H9 (cell line): Measurements from ENCODE around the gene C16orf87. TPM values are rescaled to one million over a fixed set of nuclear protein-coding genes. Genes with fewer than 3 reads are reported as not detected.

Experiments used
- DNase-seq: peaks from one replicate; pipeline ENCODE4 v3.0.0-alpha.2; 2017
- H2AFZ ChIP-seq: one replicate; pipeline ENCODE4 v1.6.1; 2013; ENCODE audit warnings: mild to moderate bottlenecking, low read length, control low read depth, moderate library complexity
- H2AK5ac ChIP-seq: 2 replicates; pipeline ENCODE4 v1.6.1; 2013; ENCODE audit warnings: low read length, control low read depth, mixed read lengths; ENCODE audit not compliant: insufficient read length
- H2BK120ac ChIP-seq: one replicate; pipeline ENCODE4 v1.6.1; 2013; ENCODE audit warnings: low read depth, mild to moderate bottlenecking, low read length, control low read depth, inconsistent platforms; ENCODE audit not compliant: poor library complexity, severe bottlenecking
- H2BK12ac ChIP-seq: 2 replicates; pipeline ENCODE4 v1.6.1; 2013; ENCODE audit warnings: low read length, control low read depth, mixed read lengths, low read depth; ENCODE audit not compliant: insufficient read length
- H2BK15ac ChIP-seq: 2 replicates; pipeline ENCODE4 v1.6.1; 2013; ENCODE audit warnings: low read depth, low read length, control low read depth
- H2BK20ac ChIP-seq: one replicate; pipeline ENCODE4 v1.6.1; 2013; ENCODE audit warnings: low read depth, mild to moderate bottlenecking, low read length, control low read depth, inconsistent platforms; ENCODE audit not compliant: poor library complexity, severe bottlenecking
- H2BK5ac ChIP-seq: 2 replicates; pipeline ENCODE4 v1.6.1; 2013; ENCODE audit warnings: low read length, control low read depth, mixed read lengths; ENCODE audit not compliant: insufficient read length
- H3K14ac ChIP-seq: 2 replicates; pipeline ENCODE4 v1.6.1; 2013; ENCODE audit warnings: low read length, control low read depth; ENCODE audit not compliant: insufficient read depth
- H3K18ac ChIP-seq: 2 replicates; pipeline ENCODE4 v1.6.1; 2013; ENCODE audit warnings: low read depth, mild to moderate bottlenecking, mixed read lengths, low read length, control low read depth; ENCODE audit not compliant: insufficient read length
- H3K23ac ChIP-seq: 2 replicates; pipeline ENCODE4 v1.6.1; 2013; ENCODE audit warnings: low read length, control low read depth, mixed read lengths, low read depth; ENCODE audit not compliant: insufficient read length
- H3K23me2 ChIP-seq: 2 replicates; pipeline ENCODE4 v1.6.1; 2013; ENCODE audit warnings: low read depth, mild to moderate bottlenecking, mixed read lengths, low read length, control low read depth; ENCODE audit not compliant: insufficient read length, poor library complexity, severe bottlenecking
- H3K27ac ChIP-seq: 2 replicates; pipeline ENCODE4 v1.5.1; 2013; ENCODE audit warnings: low read length, control low read depth, mixed read lengths, low read depth; ENCODE audit not compliant: insufficient read length
- H3K27me3 ChIP-seq: 2 replicates; pipeline ENCODE4 v1.6.1; 2013; ENCODE audit warnings: low read length, control low read depth, inconsistent platforms; ENCODE audit not compliant: insufficient read depth
- H3K4ac ChIP-seq: 2 replicates; pipeline ENCODE4 v1.6.1; 2013; ENCODE audit warnings: low read depth, mild to moderate bottlenecking, control low read depth, inconsistent platforms, low read length, moderate library complexity
- H3K4me1 ChIP-seq: 2 replicates; pipeline ENCODE4 v1.6.1; 2013; ENCODE audit warnings: low read length, control low read depth, inconsistent platforms; ENCODE audit not compliant: insufficient read depth
- H3K4me2 ChIP-seq: 2 replicates; pipeline ENCODE4 v1.6.1; 2013; ENCODE audit warnings: low read length, control low read depth, mixed read lengths; ENCODE audit not compliant: insufficient read length, insufficient read depth
- H3K56ac ChIP-seq: 2 replicates; pipeline ENCODE4 v1.6.1; 2013; ENCODE audit warnings: low read depth, mild to moderate bottlenecking, mixed read lengths, low read length, control low read depth; ENCODE audit not compliant: insufficient read length
- H3K79me1 ChIP-seq: 2 replicates; pipeline ENCODE4 v1.6.1; 2013; ENCODE audit warnings: low read depth, mild to moderate bottlenecking, moderate library complexity, low read length, control low read depth, inconsistent platforms; ENCODE audit not compliant: insufficient read depth, poor library complexity, severe bottlenecking
- H3K79me2 ChIP-seq: 2 replicates; pipeline ENCODE4 v1.6.1; 2013; ENCODE audit warnings: low read length, control low read depth, inconsistent platforms; ENCODE audit not compliant: insufficient read depth
- H3K9ac ChIP-seq: 2 replicates; pipeline ENCODE4 v1.6.1; 2013; ENCODE audit warnings: low read length, control low read depth, mixed read lengths; ENCODE audit not compliant: insufficient read length; ENCODE audit errors: extremely low read depth
- H3K9me3 ChIP-seq: one replicate; pipeline ENCODE4 v1.6.1; 2013; ENCODE audit warnings: low read depth, low read length, inconsistent platforms; ENCODE audit not compliant: control insufficient read depth
- H3T11ph ChIP-seq: one replicate; pipeline ENCODE4 v1.6.1; 2013; ENCODE audit warnings: mild to moderate bottlenecking, low read length, control low read depth, inconsistent platforms
- H4K20me1 ChIP-seq: one replicate; pipeline ENCODE4 v1.6.1; 2013; ENCODE audit not compliant: control insufficient read depth, insufficient read length, insufficient read depth
- H4K5ac ChIP-seq: 2 replicates; pipeline ENCODE4 v1.6.1; 2013; ENCODE audit warnings: low read depth, mild to moderate bottlenecking, mixed read lengths, low read length, control low read depth; ENCODE audit not compliant: insufficient read length
- H4K8ac ChIP-seq: replicated peaks from 2 replicates; pipeline ENCODE4 v1.6.1; 2013; ENCODE audit warnings: low read length, control low read depth, mixed read lengths, low read depth; ENCODE audit not compliant: insufficient read length
- H4K91ac ChIP-seq: 2 replicates; pipeline ENCODE4 v1.6.1; 2013; ENCODE audit warnings: low read depth, mild to moderate bottlenecking, moderate library complexity, mixed read lengths, low read length, control low read depth; ENCODE audit not compliant: insufficient read length
- H3K27ac Mint-ChIP-seq, 3 experiments: 2 replicates in 2 of 3; 3 replicates in 1 of 3; pipeline ENCODE4 v1.8.0; 2020 to 2021; ENCODE audit warnings: mixed read lengths in 3 of 3, mild to moderate bottlenecking in 1 of 3, moderate library complexity in 1 of 3
- H3K27me3 Mint-ChIP-seq: 2 replicates; pipeline ENCODE4 v1.8.0; 2021; ENCODE audit warnings: low read depth, mild to moderate bottlenecking, moderate library complexity, mixed read lengths
- H3K36me3 Mint-ChIP-seq, 3 experiments: 2 replicates in 2 of 3; 3 replicates in 1 of 3; pipeline ENCODE4 v1.8.0; 2020 to 2021; ENCODE audit warnings: low read depth in 3 of 3, mixed read lengths in 3 of 3; ENCODE audit not compliant: insufficient read depth in 1 of 3
- H3K4me1 Mint-ChIP-seq, 2 experiments: 2 replicates each; pipeline ENCODE4 v1.8.0; 2020; ENCODE audit warnings: mixed read lengths in 2 of 2
- H3K4me3 Mint-ChIP-seq, 2 experiments: 2 replicates in 1 of 2; 3 replicates in 1 of 2; pipeline ENCODE4 v1.8.0; 2020 to 2021; ENCODE audit warnings: mild to moderate bottlenecking in 2 of 2, mixed read lengths in 2 of 2, moderate library complexity in 1 of 2
- H3K9me3 Mint-ChIP-seq, 2 experiments: 2 replicates in 1 of 2; 3 replicates in 1 of 2; pipeline ENCODE4 v1.8.0; 2020; ENCODE audit warnings: mild to moderate bottlenecking in 2 of 2, mixed read lengths in 2 of 2, moderate library complexity in 1 of 2
- WGBS: extraction: QIAGEN DNeasy Blood & Tissue Kit; methylation state at CpG from one replicate; pipeline ENCODE4 v1.1.7; 2013; ENCODE audit warnings: missing lambda C conversion rate, low lambda C conversion rate, mixed read lengths; ENCODE audit not compliant: insufficient read length; ENCODE audit errors: extremely low coverage; 5-methylcytosine and 5-hydroxymethylcytosine counted together
- total RNA-seq: library from RNA; stranded (reverse); gene quantifications from 2 replicates; pipeline ENCODE4 v1.2.1, GENCODE V29; 2021
- TF ChIP-seq, protein P1 (sequence below): fragments of 200-600 bp; sonication (generic); conservative IDR thresholded peaks from 3 replicates; pipeline ENCODE4 v1.8.0; 2021; ENCODE audit warnings: antibody characterized with exemption, mild to moderate bottlenecking

The C16orf87 gene
- total RNA-seq, 1 experiment from 2014 or later, result 16.7 TPM

- Mint-ChIP-seq H3K27me3 (no peaks in the 10 kb centered on the region), H3K4me1 (peaks cover 0 to 6% of the 10 kb centered on the region in 2 experiments; a peak in 1 of 4 replicates), H3K4me3 (no peak overlapping the region), H3K27ac (no peak overlapping the region), H3K36me3 (peaks cover 8 to 18% (median 10%) of the 10 kb centered on the region in 3 experiments; a peak in 6 of 7 replicates), H3K9me3 (peaks cover 0 to 6% of the 10 kb centered on the region in 2 experiments; a peak in 2 of 5 replicates)
- Histone ChIP-seq H3K79me1 (no peaks in the 10 kb centered on the region), H3K9me3 (no peaks in the 10 kb centered on the region), H2BK12ac (no peak overlapping the region), H3K9ac (no peak overlapping the region), H2AK5ac (no peak overlapping the region), H2BK20ac (no peak overlapping the region), H4K5ac (no peak overlapping the region), H3K27me3 (no peaks in the 10 kb centered on the region), H3K23ac (no peak overlapping the region), H4K20me1 (no peaks in the 10 kb centered on the region), H2BK5ac (no peak overlapping the region), H3K23me2 (no peaks in the 10 kb centered on the region), H4K91ac (no peak overlapping the region), H3K18ac (no peak overlapping the region), H2BK15ac (no peak overlapping the region), H2BK120ac (no peak overlapping the region), H3K56ac (no peak overlapping the region), H3K27ac (no peak overlapping the region), H3K79me2 (peaks cover 9% of the 10 kb centered on the region; the same call in 1 of the 2 replicates), H3K14ac (no peak overlapping the region), H3T11ph (no peak overlapping the region), H4K8ac (no peak overlapping the region), H3K4me2 (no peak overlapping the region), H3K4ac (no peak overlapping the region), H3K4me1 (no peaks in the 10 kb centered on the region), H2AFZ (no peak overlapping the region)
- DNase-seq, result no peak
- WGBS, result no CpG with 5 or more reads among the region's 5 CpGs
- TF ChIP-seq, protein P1, sequence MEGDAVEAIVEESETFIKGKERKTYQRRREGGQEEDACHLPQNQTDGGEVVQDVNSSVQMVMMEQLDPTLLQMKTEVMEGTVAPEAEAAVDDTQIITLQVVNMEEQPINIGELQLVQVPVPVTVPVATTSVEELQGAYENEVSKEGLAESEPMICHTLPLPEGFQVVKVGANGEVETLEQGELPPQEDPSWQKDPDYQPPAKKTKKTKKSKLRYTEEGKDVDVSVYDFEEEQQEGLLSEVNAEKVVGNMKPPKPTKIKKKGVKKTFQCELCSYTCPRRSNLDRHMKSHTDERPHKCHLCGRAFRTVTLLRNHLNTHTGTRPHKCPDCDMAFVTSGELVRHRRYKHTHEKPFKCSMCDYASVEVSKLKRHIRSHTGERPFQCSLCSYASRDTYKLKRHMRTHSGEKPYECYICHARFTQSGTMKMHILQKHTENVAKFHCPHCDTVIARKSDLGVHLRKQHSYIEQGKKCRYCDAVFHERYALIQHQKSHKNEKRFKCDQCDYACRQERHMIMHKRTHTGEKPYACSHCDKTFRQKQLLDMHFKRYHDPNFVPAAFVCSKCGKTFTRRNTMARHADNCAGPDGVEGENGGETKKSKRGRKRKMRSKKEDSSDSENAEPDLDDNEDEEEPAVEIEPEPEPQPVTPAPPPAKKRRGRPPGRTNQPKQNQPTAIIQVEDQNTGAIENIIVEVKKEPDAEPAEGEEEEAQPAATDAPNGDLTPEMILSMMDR, result no peak
Observed at GRCh38 chr16:46811682-46812081, 19.3 kb downstream of the C16orf87 start.
